ENCODE data around the gene DYNC1H1.

The DYNC1H1 gene

GRCh38 chr14:101997429-101998336 lies 33.3 kb downstream of the DYNC1H1 start:
- DNase-seq (ENCODE audit: low spot score) = no peak

DNA sequence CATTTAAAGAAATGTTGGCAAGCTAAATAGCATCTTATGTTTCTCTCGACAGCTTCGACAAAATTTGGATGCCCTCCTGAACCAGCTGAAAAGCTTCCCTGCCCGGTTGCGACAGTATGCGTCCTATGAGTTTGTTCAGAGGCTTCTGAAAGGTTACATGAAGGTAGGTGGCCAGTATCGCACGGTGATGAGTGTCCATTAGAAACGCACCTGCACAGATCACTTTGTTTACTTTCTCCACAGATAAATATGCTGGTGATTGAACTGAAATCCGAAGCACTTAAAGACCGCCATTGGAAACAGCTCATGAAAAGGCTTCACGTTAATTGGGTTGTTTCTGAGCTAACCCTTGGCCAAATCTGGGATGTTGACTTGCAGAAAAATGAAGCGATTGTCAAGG lies 36.5 kb downstream of the DYNC1H1 start:
- DNase-seq (ENCODE audit: low spot score) = no peak

GRCh38 chr14:102005336-102005735 lies 41.0 kb downstream of the DYNC1H1 start:
- no peak for DNase-seq (ENCODE audit: low spot score)

DNA sequence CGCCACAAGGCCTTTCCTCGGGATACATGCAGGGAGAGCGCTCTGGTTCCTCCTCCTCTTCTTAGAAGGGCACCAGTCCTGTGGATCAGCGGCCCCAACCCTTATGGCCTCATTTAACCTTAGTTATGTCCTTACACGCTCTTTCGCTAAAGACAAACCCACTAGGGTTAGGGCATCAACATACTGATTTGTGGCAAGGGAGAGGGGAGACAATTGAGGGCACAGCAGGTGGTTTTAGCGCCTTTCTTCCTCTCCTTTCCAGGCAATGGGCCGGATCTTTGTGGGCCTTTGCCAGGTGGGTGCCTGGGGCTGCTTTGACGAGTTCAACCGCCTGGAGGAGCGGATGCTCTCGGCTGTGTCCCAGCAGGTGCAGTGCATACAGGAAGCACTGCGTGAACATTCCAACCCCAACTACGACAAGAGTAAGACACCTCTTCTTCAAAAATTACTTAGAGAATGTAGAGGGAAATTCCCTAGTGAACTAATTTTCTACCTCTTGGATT lies 43.6 kb downstream of the DYNC1H1 start:
- DNase-seq (ENCODE audit: low spot score) = no peak

DNA sequence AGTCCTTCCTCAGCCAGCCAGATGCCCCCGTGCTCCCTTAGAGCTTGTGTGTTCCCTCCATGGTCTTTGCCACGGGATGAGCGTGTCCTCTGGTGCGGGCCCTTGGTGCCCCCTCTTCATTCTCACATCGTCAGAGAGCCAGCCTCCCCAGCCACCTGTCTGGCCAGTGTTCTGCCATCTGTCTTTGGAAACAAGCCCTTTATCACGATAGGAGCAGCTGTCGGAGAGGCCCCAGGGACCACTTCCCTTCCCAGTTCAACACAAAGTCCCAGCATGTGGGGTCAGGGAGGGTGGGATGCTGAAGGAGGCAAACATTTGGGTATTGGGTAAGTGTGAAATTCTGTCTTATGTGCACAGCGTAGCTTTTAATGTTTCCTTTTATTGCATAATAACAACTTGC lies 44.5 kb downstream of the DYNC1H1 start:
- DNase-seq (ENCODE audit: low spot score) = no peak

GRCh38 chr14:102011631-102012030 lies 47.3 kb downstream of the DYNC1H1 start:
- no peak for DNase-seq (ENCODE audit: low spot score)

GRCh38 chr14:102012336-102012735 lies 48.0 kb downstream of the DYNC1H1 start:
- no peak for DNase-seq (ENCODE audit: low spot score)

DNA sequence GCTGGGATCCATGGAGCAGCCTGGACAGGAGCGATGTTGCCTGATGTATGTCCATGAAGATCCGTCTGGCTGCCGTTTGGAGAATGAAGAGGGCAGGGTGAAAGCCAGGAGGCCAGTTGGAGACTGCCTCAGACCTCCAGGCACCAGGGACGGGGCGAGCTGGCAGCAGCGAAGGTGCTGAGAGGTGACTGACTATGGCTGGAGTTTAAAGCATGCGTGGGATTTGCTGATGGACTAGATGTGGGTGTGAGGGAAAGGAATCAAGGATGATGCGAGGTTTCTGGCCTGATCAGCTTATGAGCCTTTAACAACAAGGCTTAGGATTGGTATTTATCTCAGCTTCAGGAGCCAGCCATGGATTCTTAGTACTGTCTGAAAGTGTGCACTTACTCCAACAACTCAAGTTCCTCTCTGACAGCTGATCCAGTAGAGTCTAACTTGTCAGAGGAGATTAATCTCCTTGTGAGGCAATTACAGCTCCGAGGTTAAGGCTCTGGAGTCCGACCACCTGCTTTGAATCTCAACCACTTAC lies 49.4 kb downstream of the DYNC1H1 start:
- no peak for DNase-seq (ENCODE audit: low spot score)

DNA sequence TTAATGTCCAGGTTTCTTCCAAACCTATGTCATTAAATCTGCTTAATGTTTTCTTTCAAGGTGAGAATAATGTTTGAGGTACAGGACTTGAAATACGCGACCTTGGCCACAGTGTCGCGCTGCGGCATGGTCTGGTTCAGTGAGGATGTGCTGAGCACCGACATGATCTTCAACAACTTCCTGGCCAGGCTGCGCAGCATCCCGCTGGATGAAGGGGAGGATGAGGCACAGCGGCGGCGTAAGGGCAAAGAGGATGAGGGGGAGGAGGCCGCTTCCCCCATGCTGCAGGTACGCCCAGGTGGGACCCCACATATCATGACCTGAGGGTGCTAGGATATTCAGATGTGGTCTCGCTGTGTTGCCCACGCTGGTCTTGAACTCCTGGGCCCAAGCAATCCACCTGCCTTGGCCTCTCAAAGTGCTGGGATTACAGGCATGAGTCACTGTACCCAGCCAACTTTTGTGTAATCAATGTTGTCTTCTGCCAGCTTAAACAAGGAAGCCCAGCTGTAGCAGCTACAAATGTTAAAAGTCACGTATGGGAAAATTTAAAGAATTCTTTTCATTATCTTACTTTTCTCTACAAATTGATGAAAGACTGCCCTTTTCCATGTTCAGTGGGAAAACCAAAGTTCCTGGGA lies 50.8 kb downstream of the DYNC1H1 start:
- no peak for DNase-seq (ENCODE audit: low spot score)

- DNase-seq (ENCODE audit: low spot score) = no peak
Measured at GRCh38 chr14:102015771-102016170, 51.4 kb downstream of the DYNC1H1 start.

GRCh38 chr14:102016420-102017090 lies 52.2 kb downstream of the DYNC1H1 start:
- DNase-seq (ENCODE audit: low spot score) = no peak

DNA sequence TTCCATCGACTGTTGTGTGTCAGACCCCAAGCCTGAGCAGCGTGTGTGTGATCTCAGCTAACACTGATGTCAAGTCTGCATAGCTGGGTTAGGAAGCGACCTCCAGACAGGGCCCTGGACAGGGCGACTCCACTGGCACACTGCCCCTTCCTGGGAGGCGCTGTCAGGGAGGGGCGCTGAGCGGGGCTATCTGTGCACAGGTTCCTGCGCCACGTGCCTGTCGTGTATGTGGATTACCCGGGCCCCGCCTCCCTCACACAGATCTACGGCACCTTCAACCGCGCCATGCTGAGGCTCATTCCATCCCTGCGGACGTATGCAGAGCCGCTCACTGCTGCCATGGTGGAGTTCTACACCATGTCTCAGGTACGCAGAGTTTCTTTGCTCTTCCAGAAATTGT lies 53.9 kb downstream of the DYNC1H1 start:
- DNase-seq (ENCODE audit: low spot score) = no peak

DNA sequence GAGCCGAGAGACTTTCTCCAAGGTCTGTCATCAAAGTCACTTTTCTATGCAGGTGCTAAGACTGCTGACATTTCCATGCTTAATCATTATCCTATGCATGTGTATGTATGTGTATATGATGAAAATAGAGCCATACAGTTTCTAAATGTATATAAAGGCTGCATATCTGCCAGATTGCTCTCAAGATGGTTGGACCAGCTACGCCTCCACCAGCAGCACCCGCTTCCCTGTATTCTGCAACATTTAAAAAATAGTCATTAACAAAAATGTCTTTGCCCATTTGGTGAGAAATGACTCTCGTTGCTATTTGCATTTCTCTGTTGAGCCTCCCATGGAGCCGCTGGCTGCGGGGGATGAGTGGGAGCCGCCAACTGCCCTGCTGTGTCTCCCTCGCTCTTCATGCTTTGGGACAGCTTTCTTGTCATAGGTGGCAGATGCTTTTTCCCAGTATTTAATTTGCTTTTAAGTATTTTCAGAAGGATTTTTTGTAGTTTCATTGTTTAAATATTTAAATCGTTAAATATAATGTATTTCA lies 54.7 kb downstream of the DYNC1H1 start:
- no peak for DNase-seq (ENCODE audit: low spot score)

DNA sequence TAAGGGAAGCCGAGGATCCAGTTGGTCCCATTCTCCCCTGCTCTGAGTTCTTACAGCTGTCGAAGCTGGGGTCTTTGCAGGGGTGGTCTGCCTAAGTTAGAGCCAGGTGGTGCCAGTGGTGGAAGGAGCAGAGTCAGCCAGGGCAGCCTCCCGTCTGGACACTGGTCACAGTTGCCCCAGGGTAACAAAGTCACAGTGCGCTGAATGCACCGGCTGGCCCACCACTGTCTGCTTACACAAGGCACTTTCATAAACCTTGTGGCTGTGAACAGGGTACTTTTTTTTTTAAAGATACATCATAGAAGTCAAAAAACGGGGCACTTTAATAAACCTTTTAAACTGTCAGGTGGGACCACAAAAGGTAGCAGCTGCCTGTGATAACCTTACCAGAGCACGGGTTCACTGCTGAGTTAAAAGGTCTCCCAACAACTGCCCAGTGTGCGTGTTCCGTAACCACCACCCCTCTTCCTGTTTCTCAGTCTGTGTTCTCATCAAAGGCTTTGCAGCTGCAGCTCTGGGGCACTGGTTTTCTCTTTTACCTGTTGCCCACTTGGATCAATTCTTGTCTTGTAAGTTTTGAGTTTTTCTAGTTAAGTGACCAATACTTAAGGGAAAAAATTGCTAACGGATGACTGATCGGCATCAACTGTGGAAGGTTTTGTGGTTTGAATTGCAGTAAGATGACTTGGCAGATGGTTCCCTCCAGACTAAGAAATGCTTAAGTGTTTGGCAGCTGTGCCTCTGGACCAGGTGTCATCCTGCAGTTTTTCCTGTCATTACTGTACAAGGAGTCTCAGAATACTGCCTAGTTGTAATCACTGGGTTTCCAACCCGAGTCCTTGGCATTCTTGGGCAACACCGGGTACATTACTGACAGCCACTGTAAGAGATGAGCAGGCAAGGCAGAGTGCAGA lies 55.9 kb downstream of the DYNC1H1 start:
- DNase-seq (ENCODE audit: low spot score) = peak; percentile 31

GRCh38 chr14:102026934-102027333 lies 62.6 kb downstream of the DYNC1H1 start:
- DNase-seq (ENCODE audit: low spot score) = no peak

DNA sequence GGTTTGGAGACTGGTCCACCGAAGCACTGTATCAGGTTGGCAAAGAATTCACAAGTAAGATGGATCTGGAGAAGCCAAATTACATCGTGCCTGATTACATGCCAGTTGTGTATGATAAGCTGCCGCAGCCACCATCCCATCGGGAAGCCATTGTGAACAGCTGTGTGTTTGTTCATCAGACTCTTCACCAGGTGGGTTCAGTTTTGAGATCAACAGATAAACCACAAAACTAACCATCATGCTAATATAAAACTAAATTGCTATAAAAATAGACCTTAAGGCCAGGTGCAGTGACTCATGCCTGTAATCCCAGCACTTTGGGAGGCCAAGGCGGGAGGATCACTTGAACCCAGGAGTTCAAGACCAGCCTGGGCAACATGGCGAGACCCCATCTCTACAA lies 63.6 kb downstream of the DYNC1H1 start:
- DNase-seq (ENCODE audit: low spot score) = no peak

DNA sequence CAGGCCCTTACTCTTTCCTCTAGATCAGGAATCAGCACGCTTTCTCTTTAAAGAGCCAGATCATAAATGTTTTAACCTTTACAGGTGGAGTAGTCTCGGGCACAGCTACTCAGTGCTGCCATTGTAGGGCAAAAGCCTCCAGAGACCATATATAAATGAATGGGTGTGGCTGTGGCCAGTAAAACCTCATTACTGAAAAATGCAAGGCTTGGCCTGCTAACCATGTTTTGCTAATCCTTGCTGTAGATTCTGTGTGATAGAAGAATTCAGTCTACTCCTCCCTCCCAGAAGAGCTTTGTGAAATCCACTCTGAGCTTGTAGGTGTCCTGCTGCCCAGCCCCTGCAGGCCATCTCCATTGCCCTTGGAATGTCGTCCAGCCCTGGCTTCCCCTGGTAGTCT lies 64.4 kb downstream of the DYNC1H1 start:
- DNase-seq (ENCODE audit: low spot score) = no peak

- no peak for DNase-seq (ENCODE audit: low spot score)
Measured at GRCh38 chr14:102029956-102030355, 65.6 kb downstream of the DYNC1H1 start.

DNA sequence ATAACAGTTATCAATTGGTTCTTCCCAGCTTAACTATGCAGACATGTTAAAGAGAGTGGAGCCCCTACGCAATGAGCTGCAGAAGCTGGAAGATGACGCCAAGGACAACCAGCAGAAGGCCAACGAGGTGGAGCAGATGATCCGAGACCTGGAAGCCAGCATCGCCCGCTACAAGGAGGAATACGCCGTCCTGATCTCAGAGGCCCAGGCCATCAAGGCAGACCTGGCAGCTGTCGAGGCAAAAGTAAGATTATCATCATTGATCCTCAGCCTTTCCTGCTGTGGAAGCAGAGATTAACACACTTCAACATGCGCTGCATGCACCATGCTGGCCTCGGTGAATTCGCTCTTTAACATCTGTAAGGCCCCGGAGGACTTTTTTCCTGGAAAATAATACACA lies 68.9 kb downstream of the DYNC1H1 start:
- DNase-seq (ENCODE audit: low spot score) = no peak

DNA sequence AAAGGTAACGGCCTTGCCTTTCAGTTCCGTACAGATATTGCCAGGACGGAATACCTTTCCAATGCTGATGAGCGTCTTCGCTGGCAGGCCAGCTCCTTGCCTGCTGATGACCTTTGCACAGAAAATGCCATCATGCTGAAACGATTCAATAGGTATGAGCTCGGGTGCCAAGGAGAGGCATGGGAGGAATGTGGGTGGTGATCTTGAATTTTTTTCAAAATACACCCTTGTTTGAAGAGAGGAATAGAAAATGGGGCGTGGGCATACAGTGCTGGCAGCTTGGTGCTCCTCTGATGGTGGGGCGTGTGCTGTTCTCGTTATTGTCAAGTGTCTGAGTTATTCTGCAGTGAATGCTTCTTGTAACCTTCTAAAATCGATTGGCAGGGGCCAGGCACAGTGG lies 69.9 kb downstream of the DYNC1H1 start:
- no peak for DNase-seq (ENCODE audit: low spot score)

DNA sequence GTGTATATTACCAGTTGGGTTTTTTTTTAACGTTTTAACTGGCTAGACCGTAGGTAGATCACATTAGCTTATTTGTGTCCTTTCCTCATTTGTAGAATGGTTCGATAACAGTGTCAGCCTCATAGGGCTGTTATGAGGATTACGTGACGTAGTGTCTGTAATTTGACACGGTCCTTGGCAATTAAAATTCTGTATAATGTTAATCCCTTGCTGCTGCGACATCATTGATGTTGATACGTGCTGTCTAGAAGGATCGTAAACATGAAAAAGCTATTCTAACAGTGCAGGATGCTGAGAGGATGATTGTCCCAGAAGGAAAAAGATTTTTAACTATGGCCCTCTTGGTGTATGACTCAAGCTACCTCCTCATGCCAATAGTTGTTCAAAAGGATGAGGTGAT lies 71.5 kb downstream of the DYNC1H1 start:
- no peak for DNase-seq (ENCODE audit: low spot score)

Data from CD4-positive, alpha-beta T cell treated with Interleukin-2 at 100 ng/mL for 4 hours (primary cell).